Keratinocyte (primary cell): ENCODE measurements around the gene CCDC9B.

Experiments used
- CTCF ChIP-seq, 3 experiments: IDR thresholded peaks in 1 of 3; conservative IDR thresholded peaks in 1 of 3; optimal IDR thresholded peaks in 1 of 3; 2 replicates in 2 of 3; 3 replicates in 1 of 3; pipeline versions ENCODE3 to v1.5.1; 2011; ENCODE audit warnings: low read length in 3 of 3, mild to moderate bottlenecking in 3 of 3, moderate library complexity in 2 of 3, control low read depth in 1 of 3, inconsistent platforms in 1 of 3; ENCODE audit not compliant: insufficient read depth in 2 of 3; ENCODE audit errors: extremely low read depth in 1 of 3
- EZH2 ChIP-seq: IDR thresholded peaks from one replicate; pipeline ENCODE4 v1.6.1; 2012; ENCODE audit warnings: inconsistent platforms, mild to moderate bottlenecking, low read length, moderate library complexity

- no peak for TF ChIP-seq CTCF (optimal IDR thresholded peaks at IDR 0.05 in 1 of 3, IDR thresholded peaks at IDR 0.05 in 1 of 3, conservative IDR thresholded peaks at IDR 0.05 in 1 of 3; ENCODE audit: extremely low read depth in 1 of 3, insufficient read depth in 2 of 3, low read length in 3 of 3)
- no peak for TF ChIP-seq EZH2
These were observed 29.2 kb upstream of the CCDC9B start for GRCh38 chr15:40369971-40370370.
